ENCODE measurements around the gene CHSY1.

CHSY1 gene

DNA sequence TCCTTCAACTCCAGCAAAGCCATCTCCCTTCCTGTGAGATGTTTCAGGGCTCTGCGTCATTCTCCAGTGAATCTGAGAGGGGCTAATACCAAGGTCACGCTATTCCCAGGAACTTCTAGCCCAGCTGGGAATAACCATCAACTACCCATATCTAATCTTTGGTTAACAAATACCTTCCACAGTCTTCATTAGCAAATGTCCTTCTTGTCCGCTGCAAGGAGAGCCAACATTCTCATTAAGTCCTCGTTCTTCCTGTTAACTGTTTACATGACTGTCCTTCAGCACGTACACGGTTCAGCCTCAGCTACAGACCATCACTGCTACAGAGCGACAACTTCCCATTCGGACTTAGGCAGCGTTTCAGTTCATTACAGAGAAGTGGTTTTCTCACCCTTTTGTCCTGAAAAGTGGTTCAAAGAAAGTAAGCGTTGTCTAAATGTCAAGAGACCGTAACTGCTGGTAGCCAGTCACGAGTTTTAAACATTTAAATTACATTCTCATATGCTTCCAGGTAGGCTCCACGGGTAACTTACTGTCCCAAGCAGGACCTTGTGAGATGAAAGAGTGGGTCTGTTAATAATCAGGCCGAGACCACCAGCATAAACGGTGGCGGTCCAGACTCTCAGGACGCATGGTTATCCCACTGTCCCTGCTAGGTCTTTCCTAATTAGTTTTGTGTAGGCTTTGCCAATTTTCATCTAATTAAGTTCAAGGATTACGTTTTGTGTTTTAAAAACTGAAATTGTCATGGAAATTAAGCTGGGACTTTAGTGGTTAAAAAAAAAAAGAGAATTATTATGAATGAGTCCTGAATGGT lies 63.8 kb downstream of the CHSY1 start:
- DNase-seq, result no peak

DNA sequence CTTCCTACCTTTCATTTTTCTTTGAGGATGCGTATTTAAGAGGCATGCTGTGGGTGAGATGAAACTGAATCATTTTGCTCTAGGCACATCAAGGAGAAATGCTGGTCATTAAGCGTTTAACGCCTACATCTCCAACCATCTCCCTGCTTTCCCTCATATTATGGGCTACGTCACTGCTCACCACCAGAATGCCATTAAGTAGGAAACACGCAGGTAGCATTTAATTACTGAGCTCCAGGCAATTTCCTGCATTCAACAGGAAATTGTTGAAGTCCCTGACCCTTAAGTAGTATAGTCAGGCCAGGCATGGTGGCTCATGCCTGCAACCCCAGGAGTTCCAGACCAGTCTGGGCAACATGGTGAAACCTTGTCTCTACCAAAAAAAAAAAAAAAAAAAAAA lies 66.1 kb downstream of the CHSY1 start:
- DNase-seq, result no peak

DNA sequence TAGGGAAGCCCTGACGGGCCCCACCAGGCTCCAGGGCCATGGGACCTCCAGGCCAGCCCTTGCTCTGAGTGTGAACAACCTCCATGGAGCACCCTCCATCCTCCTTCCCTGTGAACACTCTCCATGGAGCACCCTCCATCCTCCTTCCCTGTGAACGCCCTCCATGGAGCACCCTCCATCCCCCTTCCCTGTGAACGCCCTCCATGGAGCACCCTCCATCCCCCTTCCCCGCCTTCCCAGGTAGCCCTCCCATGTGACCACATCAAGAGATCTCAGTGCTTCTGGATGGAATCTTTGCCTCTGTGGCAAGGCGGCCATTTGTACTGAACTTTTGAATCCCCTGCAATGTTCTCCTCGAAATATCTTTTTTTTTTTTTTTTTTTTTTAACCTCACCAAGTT lies 66.5 kb downstream of the CHSY1 start:
- DNase-seq, result no peak

DNA sequence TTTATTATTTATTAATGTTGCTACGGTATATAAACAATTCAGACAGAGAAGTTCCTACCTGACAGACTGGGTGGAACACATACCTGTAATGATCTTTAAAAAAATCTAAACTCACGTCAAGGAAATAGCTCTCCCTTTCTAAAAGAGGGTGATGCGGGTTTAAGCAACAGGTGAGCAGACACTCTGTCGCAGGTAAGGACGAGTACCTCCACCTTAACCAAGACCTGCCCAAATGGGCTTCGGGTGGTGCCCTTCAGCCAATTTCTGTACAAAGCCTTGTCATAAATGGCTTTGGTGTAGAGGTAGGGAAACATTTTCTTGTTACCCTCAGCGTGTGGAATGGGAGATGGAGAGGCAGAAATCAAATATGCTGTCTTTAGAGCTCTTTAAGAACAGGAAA lies 67.0 kb downstream of the CHSY1 start:
- DNase-seq, result no peak

DNA sequence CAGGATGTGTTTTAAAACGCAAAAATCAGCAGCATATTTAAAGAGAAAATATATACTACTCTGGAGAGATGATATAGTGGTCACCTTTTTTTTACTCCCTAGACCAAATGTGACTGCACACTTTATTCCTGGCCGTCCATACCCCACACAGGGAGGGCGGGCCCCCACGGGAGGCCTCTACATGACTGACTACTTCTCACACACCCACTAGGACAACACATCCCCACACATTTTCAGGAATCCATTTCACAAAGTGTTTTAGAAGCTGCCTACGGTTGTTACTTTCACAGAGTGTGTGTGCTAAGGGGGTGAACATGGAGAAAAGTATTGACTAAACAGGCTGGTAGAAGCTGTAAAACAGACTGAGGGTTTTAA lies 67.9 kb downstream of the CHSY1 start:
- no peak for DNase-seq

- DNase-seq, result no peak
Measured at GRCh38 chr15:101183226-101183930, 68.5 kb downstream of the CHSY1 start.

DNA sequence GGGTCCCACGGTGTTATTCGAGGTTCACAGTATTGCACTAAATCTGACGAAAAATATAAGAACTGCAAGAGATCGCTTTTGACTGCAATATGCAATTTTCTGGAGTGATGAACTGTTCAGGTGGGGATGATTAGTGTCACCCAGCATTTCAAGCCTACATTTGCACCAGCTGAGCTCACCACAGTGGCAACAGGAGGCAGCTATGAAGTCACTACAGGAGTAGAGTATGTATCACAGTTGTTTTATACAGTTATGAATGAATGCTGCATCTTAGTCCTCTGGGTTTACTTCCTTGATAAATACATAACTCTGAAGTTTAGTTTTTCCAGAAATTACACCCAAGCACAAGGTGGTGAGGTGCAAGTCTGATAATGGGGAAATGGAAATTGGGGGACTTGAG lies 69.6 kb downstream of the CHSY1 start:
- DNase-seq, result no peak

DNA sequence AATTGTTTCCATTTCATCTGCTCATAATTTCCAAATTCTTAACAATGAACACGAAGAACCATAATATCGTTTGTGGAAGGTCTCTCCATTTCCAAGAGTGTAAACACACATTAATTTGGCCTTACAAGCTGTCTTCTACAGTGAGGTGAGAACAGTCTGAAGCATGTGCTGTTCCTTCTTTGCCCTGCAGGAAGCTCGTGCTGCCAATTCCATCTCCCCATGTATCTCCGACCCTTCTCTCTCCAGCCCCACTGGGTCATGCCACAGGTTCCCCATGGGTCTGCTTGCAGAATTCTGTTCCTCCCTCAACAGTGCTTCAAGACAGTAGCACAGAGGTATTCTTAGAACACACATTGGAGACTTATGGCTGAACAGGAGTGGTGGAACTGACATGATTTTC lies 70.5 kb downstream of the CHSY1 start:
- no peak for DNase-seq

DNA sequence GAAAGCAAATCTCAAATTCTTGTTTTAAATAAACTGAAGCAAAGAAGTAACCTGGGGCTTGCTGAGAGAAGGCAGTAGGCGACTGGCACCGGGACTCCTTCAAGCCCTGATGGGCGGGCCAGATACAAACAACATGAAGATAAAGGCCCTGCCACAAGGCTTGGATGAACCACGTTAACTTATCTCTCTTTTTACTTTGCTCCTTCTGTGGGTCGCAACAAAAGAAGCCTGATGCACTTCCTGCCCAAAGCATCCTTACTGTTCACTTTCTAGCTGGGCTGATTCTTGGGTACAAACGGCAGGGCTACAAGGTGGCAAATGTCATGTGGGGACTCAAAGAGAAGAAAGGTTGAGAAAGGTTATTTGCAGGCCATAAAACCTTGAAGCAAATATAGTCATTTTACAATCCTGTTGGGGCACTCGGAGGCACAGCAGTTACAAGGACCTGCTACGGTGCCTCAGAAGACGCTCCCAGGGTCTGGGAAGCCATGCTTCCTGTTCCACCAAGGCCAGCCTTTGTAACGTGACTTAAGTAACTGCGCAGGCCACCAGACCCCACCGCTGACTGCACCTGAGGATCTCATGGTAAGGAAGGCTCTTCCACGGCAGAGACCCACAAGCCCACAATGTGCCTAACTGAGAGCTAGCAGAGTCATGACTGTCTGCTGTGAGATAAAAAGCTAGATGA lies 71.1 kb downstream of the CHSY1 start:
- no peak for DNase-seq

- DNase-seq, result no peak
Measured at GRCh38 chr15:101179341-101180153, 72.3 kb downstream of the CHSY1 start.

DNA sequence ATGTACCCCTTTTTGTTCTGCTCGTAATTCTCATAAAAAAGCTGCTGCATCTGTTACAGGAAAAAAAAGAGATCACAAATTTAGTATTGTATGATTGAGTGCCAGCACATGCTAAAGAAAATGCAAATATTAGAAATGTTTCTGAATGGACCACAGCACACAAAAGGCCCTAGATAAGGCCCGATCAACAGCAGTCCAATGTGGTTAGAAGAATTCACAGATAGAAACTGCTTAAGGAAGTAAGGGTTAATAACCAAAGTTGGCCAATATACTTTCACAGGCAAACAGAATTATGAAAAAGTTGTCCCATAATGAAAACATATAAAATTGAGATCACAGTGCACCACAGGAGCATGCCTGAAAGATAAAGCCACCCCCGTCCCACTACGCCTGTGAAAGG lies 72.9 kb downstream of the CHSY1 start:
- no peak for DNase-seq

GRCh38 chr15:101178479-101178878 lies 73.4 kb downstream of the CHSY1 start:
- no peak for DNase-seq

DNA sequence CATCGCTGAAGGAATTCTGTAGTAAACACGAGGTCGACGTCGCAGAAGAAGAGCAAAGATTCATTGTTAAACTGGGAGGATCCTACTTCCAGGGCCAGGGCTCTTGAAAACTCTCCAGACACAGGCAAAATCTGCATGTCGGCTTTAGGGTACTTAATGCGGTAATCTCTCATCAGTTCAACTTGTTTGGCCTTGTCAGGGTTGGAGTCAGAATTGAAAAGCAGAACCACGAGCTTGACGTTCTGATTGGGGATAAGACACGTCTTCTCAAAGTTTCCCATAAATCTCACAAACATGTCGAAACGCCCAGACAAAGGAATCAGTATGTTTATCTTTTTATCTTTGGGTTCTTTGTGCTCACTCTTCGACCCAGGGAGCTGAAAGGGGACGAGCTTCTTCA lies 74.0 kb downstream of the CHSY1 start:
- DNase-seq, result no peak

DNA sequence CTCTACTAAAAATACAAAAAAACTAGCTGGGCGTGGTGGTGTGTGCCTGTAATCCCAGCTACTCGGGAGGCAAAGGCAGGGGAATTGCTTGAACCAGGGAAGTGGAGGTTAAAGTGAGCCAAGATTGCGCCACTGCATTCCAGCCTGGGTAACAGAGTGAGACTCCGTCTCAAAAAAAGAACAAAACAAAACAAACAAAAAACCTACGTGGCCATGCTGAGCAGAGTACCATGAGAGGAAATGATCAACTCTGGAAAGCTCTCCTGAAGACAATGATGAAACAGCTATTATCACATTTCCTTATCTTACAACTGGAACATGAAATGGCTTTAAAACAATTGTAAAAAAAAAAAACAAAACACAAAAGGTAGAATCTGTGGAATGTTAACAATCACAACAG lies 75.2 kb downstream of the CHSY1 start:
- no peak for DNase-seq

- no peak for DNase-seq
Measured at GRCh38 chr15:101175401-101175800, 76.4 kb downstream of the CHSY1 start.

- no peak for DNase-seq
Measured at GRCh38 chr15:101174152-101174920, 77.5 kb downstream of the CHSY1 start.

DNA sequence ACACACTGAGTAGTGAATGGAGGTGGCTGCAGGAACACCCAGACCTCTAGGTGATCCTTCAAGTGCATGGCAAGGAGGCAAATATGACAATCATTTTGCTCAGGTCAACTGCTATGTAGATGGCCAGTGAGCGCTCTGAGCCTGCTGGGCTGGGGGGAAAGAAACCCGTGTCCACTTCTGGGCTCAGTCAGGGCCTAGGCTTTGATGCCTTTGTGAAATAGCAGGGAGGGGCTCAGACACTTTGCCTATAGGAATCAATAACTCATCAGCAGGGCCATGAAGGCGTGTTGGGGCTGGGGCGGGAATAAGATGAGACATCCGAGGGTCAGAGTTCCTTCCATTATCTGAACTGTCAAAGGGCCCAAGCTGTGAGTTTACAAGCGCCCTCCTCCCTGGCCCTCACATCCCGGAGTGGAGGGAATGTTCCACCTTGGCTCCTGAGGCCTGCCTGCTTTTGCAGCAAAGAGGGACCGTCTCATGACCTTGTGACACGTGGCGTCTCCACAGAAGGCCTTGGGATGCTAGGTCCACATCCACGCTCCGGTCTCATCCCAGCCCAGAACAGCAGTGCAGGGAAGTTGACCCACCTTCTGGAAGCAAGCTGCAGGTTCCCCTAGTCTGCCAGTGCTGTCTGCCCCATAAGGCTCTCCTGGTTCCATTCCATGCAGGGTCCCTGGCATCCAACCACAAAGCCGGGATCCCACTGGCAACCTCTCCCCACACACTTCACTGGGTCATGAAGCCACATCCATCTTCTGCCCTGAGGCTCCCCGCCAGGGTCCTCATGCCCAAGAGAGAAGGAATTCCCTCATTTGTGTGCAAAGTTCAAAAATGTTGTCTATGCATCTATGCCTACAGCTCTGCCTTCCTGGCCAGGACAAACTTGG lies 78.4 kb downstream of the CHSY1 start:
- no peak for DNase-seq

- DNase-seq, result no peak
Measured at GRCh38 chr15:101172501-101173071, 79.3 kb downstream of the CHSY1 start.

- DNase-seq, result no peak
Measured at GRCh38 chr15:101171954-101172353, 79.9 kb downstream of the CHSY1 start.

GRCh38 chr15:101170568-101171350 lies 81.1 kb downstream of the CHSY1 start:
- no peak for DNase-seq
